ENCODE measurements around the gene CST4.

DNA sequence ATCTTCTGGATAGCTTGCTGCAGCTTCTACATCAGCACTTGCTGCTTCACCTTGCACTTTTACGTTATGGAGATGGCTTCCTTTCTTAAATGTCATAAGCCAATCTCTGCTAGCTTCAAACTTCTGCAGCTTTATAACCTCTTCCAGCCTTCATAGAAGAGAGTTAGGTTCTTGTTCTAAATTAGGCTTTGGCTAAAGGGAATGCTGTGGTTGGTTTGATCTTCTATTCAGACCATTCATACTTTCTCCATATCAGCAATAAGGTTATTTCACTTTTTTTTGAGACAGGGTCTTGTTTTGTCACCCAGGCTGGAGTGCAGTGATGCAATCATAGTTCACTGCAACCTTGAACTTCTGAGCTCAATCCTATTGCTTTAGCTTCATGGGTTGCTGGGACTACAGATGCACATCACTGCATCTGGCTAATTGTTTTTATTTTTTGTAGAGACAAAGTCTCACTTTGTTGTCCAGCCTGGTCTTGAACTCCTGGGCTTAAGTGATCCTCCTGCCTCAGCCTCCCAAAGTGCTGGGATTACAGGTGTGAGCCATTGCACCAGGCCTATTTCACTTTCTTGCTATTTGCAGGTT lies 38.9 kb downstream of the CST4 start:
- TF ChIP-seq POLR2A (IDR thresholded peaks at IDR 0.05; ENCODE audit: low read depth, low read length): no peak
- TF ChIP-seq, protein P1, sequence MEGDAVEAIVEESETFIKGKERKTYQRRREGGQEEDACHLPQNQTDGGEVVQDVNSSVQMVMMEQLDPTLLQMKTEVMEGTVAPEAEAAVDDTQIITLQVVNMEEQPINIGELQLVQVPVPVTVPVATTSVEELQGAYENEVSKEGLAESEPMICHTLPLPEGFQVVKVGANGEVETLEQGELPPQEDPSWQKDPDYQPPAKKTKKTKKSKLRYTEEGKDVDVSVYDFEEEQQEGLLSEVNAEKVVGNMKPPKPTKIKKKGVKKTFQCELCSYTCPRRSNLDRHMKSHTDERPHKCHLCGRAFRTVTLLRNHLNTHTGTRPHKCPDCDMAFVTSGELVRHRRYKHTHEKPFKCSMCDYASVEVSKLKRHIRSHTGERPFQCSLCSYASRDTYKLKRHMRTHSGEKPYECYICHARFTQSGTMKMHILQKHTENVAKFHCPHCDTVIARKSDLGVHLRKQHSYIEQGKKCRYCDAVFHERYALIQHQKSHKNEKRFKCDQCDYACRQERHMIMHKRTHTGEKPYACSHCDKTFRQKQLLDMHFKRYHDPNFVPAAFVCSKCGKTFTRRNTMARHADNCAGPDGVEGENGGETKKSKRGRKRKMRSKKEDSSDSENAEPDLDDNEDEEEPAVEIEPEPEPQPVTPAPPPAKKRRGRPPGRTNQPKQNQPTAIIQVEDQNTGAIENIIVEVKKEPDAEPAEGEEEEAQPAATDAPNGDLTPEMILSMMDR (IDR thresholded peaks at IDR 0.05; ENCODE audit: extremely low read depth in 1 of 2, insufficient read depth in 1 of 2, low read depth in 1 of 2, low read length in 2 of 2): no peak
- TF ChIP-seq, protein P2, sequence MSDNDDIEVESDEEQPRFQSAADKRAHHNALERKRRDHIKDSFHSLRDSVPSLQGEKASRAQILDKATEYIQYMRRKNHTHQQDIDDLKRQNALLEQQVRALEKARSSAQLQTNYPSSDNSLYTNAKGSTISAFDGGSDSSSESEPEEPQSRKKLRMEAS (IDR thresholded peaks at IDR 0.05; ENCODE audit: insufficient read depth, insufficient read length): no peak
- no peak for TF ChIP-seq EZH2 (IDR thresholded peaks at IDR 0.05; ENCODE audit: borderline replicate concordance, low read depth, low read length, severe bottlenecking)
- no peak for TF ChIP-seq JUN (IDR thresholded peaks at IDR 0.05; ENCODE audit: borderline replicate concordance, insufficient read depth, insufficient read length, low read depth)
